RWPE1 (cell line): Measurements from ENCODE around the gene MOGAT3.

Source experiments
- CTCF ChIA-PET: fragments of 350-600 bp; sonication (Branson Sonifier 250); formaldehyde crosslinking; extraction: SDS; loops from one replicate; lab custom pipeline; 2021; lab: Yijun Ruan, JAX
- POLR2A ChIA-PET: fragments of 400-600 bp; formaldehyde crosslinking; extraction: SDS; loops from one replicate; lab custom pipeline; 2020; ENCODE audit warnings: antibody characterized with exemption; ENCODE audit not compliant: low non-redundant PET; lab: Yijun Ruan, JAX
- DNase-seq: peaks from one replicate; pipeline ENCODE4 v3.0.0; 2012; ENCODE audit warnings: low spot score
- H3K27ac ChIP-seq: fragments of 450-650 bp; 2 replicates; pipeline ENCODE4 v1.5.1; 2017
- TF ChIP-seq, protein P1 (sequence below): fragments of 450-650 bp; conservative IDR thresholded peaks from 2 replicates; pipeline ENCODE4 v1.5.1; 2017; ENCODE audit warnings: low read depth, mild to moderate bottlenecking

The MOGAT3 gene

DNA sequence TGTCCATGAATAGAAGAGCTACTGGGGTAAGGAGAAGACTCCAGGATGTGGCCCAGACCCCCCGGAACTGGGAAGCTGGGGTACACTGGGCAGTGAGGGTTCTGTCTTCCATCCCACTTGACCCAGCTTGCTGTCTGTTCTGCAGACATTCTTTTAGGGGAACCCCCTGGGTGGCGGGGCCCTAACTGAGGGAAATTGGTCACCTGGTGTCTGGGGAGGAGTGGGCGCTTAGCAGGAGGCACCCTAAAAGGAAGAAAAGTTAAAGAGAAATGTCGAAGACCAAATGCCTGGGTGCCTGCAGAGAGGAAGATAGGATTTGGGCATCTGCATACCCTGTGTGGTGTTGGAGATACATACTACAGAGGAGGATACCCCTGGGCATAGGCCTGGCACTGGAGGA is 45.5 kb downstream of the MOGAT3 start:
- peak overlapping the region; percentile 87 for H3K27ac ChIP-seq
- ChIA-PET CTCF (interaction anchor here (0.6 to 0.8 kb wide), 4 partner anchors 11 to 979 kb away, joined by 3 read pairs; no protein-coding TSS in a partner anchor), POLR2A (no interaction called here)

DNA sequence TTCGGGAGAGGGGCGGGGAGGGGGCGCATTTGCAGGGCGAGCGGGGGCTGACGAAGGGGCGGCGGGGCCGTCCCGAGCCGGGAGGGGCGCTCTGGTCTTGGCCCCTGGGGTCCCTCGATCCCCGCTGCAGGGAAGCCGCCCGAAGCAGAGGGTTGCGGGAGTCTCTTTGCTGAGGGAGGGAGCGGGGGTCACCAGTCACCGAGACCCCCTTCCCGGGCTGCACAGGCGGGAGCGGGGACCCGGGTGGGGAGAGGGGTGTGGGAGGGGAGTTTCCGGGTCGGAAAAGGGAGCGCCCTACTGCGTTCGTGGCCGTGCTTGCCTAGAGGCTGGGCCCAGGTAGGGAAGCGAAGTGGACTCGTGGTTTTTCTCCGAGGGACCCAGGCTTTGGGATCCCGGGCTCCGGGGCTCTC is 46.1 kb downstream of the MOGAT3 start:
- ChIA-PET POLR2A (interaction anchor here (0.9 kb wide), 1 partner anchor 89 kb away, joined by 4 read pairs; no protein-coding TSS in a partner anchor), CTCF (interaction anchor here (0.7 to 0.8 kb wide), 3 partner anchors 11 to 67 kb away, joined by 3 read pairs; no protein-coding TSS in a partner anchor)
- peak; percentile 30 for DNase-seq
- TF ChIP-seq, protein P1, sequence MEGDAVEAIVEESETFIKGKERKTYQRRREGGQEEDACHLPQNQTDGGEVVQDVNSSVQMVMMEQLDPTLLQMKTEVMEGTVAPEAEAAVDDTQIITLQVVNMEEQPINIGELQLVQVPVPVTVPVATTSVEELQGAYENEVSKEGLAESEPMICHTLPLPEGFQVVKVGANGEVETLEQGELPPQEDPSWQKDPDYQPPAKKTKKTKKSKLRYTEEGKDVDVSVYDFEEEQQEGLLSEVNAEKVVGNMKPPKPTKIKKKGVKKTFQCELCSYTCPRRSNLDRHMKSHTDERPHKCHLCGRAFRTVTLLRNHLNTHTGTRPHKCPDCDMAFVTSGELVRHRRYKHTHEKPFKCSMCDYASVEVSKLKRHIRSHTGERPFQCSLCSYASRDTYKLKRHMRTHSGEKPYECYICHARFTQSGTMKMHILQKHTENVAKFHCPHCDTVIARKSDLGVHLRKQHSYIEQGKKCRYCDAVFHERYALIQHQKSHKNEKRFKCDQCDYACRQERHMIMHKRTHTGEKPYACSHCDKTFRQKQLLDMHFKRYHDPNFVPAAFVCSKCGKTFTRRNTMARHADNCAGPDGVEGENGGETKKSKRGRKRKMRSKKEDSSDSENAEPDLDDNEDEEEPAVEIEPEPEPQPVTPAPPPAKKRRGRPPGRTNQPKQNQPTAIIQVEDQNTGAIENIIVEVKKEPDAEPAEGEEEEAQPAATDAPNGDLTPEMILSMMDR = no peak
- H3K27ac ChIP-seq = peak overlapping the region; percentile 87

More for the DNA sequence above, 45.5 kb downstream of the MOGAT3 start:
- no peak for DNase-seq
- TF ChIP-seq, protein P1 = no peak

DNA sequence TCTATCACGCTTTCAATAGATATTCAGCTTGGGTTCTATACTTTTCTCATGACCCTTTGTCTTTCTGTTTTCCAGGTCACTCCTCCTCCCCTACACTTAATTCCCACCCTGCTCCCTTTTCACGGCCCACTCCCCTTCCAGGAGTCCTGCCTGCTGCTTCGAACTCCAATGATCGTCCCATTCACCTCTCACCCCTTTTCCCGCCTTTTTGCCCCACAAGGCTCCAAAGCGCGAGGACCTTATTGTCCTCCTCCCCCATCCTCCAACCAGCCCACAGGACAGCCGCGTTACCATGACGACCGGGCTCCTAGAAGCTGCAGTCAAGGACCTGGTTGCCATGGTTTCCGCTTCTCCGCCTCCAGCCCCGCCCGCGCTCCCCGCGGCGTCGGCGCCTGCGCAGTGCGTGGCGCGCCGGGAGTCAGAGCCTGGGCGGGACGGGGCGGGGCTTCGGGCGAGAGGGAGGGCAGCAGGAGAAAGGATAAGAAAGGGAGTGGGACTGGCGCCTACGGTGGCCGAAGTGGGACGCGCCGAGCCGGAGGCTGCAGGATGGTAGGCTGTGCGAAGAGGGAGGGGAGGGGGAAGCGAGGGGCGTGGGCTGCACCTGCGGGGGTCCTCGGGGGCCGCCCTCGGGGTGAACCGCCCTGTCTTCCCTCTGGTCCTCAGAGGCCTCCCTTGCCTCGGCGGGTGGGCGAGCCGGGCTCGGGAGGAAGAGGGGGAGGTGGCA is 46.7 kb downstream of the MOGAT3 start, which contains the start of gene AP1S1:
AP1S1 (plus strand) TSS at position 508 of the 724 bp plus-strand sequence; CDS start at position 547, 39 bp downstream.
- H3K27ac ChIP-seq = peak within 1 kb of the TSS; percentile 87
- TF ChIP-seq, protein P1 = no peak
- DNase-seq = peak; percentile 99
- CTCF ChIA-PET = interaction anchor here (0.8 kb wide), 1 partner anchor 10 kb away, joined by 3 read pairs; no protein-coding TSS in a partner anchor
- POLR2A ChIA-PET = interaction anchor here (0.6 to 0.9 kb wide), 2 partner anchors 10 to 90 kb away, joined by 3 to 4 read pairs; no protein-coding TSS in a partner anchor

DNA sequence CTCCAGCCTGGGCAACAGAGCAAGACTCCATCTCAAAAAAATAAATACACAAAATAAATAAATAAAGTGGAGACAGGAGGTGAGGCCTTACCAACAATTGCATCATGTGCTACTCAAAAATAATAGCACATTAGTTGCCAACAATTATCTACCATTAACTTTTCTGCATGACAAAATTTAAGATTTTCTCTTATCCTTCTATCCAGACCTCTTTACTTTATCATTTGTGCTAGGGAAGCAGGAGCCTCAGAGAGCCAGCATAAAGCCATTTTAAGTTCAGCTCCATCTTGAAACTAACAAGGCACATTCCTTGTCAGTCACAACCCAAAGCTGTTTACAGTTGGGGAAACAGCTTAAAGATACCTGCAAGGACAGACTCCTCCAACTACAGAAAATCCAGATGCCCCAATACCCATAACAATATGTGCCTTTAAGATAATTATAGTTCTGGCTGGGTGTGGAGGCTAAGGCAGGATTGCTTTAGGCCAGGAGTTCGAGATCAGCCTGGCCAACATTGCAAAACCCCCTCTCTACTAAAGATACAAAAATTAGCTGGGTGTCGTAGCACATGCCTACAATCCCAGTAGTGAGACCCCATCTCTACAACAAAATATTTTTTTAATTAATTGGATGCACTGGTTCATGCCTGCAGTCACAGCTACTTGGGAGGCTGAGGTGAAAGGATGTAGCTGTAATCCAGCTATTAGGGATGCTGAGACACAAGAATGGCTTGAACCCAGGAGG is 48.8 kb downstream of the MOGAT3 start:
- POLR2A ChIA-PET = no interaction called here
- no peak for DNase-seq
- H3K27ac ChIP-seq = no peak overlapping the region
- CTCF ChIA-PET = interaction anchor here (0.5 to 1.8 kb wide), 3 partner anchors 8 to 132 kb away, joined by 4 to 12 read pairs (median 5); no protein-coding TSS in a partner anchor
- TF ChIP-seq, protein P1 = no peak
